Effector CD8-positive, alpha-beta T cell (primary cell): ENCODE measurements around the gene USP19.

Experiments
- DNase-seq: peaks from one replicate; lab custom pipeline; 2025; lab: John Stamatoyannopoulos, UW

The USP19 gene

DNA sequence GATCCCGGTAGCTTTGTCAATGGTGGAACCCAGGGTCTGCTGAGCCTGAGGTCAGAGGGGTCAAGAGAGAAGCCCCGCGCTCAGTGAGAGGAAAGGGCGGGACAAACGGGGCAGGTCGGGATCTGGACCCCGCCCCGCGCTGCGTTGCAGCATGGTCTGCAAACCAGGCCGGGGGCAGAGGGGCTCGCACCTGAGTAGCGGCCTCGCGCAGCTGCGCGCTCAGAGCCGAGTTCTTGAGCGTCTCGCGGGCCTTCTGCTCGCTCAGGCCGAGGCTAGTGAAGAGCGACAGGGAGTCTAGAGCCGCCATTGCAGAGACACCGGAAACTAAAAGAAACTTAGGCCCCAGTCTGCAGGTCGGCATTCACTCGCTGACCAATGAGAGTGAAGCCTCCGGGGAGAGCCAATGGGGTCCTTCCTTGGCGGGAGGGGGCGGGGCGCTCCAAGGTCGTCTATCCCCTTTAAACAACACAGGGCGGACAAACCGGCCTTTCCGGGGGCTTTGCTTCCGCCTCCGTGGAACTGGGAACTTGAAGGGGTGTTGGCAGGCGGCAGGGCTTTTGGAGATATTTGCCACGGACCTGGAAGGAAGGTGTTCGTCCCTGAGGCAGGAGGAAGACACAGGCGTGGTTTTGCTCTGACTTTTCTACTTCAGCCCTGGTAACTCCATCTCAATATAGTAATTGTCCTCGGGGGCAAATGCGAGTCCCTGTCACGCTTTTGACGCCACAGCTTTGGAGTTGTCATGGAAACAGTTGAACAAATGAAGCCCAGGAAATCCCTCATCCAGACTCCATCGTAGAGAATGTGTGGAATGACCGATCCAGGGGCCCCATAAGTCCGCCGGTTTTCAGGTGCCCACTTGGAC, 16.0 kb downstream of the USP19 start, which contains the start of gene QARS1:
TSS of gene QARS1 (minus strand) at position 331 of the 865 bp plus-strand sequence. CDS start at position 307, 24 bp downstream.
- peak; percentile 86 for DNase-seq

DNA sequence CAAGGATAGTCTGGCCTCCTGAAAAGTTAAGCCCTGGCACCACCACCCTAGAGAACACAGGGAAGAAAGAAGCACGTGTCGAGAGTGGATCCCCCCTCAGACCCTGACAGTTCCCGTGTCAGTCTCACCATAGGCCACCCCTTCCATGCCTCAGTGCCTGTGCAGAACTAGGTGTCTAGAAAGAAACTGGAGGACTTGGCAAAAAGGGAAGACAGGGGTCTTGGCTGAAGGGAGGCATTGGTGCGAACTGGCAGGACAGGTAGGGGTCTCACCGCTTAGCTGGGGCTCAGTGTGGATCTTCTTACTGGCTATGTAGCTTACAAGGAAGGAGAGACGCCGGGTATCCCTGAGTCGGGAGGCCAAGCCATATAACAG, 16.6 kb downstream of the USP19 start:
- no peak for DNase-seq

DNA sequence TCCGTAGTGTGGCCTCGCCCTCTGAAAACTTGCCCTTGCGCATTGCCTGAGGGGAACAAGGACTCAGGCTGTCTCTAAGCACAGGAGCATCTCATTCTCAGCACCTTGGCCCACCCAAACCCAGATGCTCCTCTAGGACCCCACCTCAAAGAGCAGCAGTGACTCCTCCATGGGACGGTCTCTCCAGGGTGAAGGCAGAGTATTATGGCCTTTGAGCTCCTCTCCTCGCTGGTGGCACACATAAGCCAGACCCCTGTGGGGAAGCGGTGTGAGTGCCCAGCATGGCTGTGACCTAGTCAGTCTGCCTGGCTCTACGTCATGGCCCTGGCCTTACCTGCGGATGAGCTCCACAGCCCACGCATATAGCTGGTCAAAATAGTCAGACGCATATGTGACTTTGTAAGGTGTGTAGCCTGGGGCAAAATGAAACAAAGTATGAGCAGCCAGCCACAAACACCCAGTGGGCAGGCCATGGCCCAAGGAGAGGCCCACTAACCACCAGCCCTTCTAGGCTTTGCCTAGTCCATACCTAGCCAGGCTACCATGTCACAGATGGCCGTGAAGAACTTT, 20.5 kb downstream of the USP19 start:
- DNase-seq: no peak

DNA sequence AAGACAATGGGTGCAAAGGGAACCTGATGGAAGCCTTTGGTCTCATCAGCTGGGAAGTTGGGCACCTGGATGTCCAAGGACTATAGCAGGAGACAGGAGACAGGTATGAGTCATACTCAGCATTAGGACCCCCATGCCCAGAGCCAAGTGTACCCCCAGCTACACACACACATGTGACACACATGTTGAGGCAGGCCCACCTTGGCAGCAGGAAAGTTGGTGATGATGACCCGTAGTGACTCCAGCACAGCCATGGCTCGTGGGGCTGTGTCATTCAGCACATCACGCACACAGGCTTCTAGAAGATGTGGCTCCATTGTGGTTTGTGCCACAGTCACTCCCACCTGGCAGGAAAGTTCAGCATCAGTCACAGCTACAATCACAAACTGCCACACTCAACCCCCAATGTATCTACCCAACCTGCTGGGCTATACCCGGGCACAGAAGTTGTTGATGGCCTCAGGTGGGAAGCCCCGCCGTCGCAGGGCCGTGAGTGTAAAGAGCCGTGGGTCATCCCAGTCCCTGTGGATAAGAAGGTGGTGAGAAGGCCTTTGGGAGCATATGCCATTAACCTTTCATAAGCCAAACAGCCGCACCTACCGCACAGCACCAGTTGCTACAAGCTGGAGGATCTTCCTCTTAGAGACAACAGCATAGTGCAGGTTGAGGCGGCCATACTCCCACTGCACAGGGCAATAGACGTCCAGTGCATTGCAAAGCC, 21.6 kb downstream of the USP19 start:
- DNase-seq: no peak

DNA sequence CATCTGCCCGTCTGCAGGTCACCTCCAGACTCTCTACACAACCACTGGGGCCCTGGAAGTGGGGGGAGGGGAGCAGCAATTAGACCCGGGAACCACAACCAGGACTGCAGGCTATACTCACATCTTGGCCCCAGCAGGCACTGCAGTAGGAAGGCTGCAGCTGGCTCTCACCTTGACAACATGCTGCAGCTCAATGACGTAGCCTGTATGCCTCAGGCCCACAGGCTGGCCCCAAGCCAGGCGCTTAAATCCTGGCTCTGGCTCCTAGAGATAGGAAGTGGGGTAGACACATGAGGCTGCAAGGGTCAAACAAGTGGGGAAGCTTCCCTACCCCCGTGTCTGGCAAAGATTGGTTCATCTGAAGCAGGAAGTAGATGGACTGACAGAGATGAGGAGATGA, 22.2 kb downstream of the USP19 start:
- DNase-seq: no peak

DNA sequence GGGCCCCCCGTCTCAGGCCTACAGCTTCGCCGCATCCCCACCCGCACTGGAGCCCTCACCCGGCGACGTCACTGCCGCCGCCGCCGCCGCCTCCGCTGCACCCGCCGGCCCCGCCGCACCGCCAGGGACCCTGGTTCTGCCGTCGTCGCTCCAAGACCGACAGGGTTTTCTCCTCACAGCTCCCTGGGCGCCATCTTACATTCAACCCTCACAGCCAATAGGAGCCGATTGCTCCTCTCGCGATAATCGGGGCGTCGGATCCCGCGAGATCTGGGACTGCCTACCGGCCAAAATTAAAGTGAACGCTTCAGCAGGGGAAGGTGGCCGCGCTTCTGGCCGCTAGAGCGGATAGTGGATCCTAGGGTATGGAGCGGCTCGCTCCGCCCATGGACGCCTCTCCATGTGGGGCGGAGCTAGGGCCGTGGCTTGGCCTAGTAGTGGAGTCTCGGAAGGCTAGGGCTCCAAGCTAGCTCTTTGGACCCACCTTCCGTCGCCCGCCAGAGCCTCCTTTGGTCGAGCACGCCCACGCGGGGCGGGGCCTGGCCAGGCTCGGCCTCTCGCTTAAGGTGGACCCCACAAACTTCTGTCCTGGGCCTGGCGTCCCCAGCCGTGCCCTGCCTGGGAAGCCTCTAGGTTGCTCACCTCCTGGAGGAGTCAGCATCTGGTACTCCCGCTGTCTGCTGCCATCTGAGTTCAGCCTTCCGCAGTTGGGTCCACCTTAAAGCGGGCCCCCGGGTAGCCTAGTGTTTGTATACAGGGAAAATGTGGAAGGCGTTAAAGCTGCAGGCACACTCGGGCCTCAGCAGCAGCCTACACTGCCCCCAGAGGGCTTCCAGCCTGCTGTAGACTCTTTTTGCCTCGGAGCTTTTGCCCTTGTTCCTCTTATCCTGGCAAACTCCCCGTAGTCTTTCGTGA, 26.5 kb downstream of the USP19 start, which contains the start of gene QRICH1:
TSS of gene QRICH1 (minus strand) at position 219 of the 915 bp plus-strand sequence. CDS start 17,054 bp downstream, outside the sequence.
- peak; percentile 96 for DNase-seq

DNA sequence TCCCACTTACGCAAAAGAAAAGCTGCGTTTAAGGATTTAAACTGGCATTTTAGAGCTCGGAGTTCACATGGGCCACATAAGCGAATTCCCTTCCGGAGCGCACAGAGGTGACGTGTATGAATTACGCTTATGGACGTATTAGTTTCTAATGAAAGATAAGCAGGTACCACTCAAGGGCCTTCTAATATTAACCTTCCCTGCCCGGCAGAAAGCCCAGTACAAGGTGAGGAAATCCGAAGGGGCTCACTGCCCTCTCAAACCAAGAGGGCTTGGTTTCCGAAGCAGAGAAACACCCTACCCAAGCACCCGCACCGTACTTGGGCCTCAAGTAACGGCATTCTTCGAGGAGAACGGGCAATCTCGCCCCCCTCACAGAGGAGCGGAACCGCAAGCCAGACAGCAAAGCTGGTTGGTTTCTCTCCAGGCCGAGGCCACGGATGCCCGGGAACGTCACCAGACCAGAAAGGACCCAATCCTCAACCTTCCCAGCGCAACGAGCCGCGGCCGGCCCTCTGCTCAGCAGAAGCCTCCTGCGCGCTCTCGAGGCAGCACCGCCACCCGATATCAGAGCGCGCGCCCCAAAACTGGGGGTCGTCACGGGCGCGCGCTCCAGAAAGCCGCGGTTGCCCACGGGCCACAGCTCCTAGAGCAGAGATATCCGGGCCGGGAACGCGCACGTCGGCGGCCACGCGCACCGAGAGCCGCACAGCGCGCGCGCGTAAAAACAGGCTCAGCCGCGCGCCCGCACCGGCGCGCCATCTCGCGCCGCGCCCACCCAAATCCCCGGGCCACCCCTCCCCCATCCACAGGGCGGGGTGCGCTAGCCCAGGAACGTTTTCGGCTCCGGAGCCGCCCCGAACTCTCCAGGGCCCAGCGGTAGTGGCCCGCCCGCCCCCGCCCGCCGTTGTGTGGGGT, 27.4 kb downstream of the USP19 start:
- DNase-seq: peak; percentile 76

DNA sequence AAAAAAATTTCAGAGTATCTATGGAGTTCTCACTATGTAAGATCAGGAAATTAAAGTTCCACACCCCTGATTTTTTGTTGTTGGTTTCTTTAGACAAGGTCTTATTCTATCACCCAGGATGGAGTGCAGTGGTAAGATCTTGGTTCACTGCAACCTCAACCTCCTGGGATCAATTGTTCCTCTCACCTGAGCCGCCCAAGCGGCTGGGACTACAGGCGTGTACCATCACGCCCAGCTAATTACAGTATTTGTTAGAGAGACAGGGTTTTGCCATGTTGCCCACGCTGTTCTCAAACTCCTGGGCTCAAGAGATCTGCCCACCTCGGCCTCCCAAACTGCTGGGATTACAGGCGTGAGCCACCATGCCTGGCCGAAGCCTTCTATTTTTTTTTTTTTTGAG, 39.2 kb downstream of the USP19 start:
- DNase-seq: no peak

DNA sequence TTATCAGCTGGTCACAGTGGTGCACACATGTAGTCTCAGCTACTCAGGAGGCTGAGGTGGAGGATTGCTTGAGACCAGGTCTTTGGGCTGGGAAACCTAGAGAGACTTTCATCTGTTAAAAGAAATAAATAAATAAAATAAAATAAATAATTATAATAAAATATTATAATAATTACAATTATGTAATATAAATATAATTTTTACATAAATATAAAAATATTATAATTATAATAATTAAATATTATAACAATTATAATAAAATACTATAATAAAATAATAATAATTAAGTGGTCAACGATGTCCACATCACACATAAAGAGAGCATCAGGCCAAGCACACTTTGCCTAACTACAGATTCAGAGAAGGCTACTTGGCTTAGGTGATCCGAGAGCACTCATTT, 41.4 kb downstream of the USP19 start:
- no peak for DNase-seq

DNA sequence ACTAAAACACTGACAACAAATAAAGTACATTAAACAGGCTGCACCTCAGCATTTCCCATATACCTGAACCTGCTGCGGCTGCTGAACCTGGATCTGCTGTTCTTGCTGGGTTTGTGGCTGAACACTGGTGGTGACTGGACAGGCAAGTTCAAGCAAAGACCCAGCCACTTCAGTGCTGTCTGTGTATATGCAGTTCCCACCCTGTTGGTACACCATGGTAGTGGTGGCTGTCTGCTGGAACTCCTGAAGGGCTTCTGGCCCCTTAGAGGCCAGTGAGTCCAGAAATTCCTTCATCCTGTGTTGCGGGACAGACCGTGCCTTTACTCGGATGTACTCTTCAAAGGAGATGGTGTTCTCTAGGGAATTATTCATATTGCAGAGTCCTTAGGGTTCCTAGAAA, 44.0 kb downstream of the USP19 start:
- no peak for DNase-seq

DNA sequence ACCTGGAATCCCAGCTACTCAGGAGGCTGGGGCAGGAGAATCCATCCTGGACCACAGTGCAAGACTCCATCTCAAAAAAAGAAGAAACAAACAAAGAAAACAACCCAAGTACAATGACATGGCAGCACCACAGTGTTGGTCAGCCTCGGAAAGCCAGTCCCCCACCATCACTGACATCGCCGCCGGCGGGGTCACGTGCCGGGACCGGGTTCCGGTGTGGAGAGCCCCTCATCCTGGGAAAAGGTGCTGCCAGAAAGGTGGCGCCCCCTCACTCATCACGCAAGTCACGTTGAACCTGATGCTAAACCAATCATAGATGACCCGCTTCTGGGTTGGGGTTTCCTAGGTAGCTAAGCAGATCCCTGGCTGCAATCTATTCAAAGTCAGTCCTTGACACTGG, 44.5 kb downstream of the USP19 start:
- no peak for DNase-seq
